HG02852 (cell line): ENCODE data around the gene DAB1.

Source experiments
- ATAC-seq: cut with Tn5 transposase; IDR thresholded peaks from one replicate; pipeline ENCODE4 v1.9.1; 2021; ENCODE audit warnings: mild to moderate bottlenecking, moderate library complexity; ENCODE audit not compliant: unreplicated experiment

Gene DAB1

DNA sequence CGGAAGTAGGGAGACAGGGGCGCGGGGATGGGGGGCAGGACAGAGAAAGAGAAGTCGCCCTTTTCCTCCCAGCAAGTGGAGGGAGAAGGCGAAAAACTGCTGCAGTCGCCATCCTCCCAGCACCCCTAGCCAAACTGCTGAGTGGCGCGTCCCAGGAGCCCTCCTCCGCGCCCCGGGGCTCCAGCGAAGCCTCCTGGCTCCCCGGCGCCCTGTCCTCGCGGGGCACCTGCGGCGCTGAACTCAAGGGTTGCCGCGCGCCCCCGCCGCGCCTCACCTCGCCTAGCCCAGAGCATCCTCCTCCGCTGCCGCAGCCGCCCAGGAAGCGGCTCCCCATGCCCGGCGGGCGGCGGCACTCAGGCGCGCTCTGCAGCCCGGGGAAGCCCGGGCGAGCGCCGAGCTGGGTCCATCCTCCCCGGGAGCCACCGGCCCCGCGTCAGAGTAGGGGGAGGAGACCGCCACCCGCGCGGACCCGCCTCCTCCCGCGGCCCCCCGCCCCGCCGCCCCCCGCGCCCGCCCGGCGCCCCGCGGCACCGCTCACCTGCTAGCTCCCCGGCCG is at the start of gene DAB1:
DAB1 (minus strand) TSS at position 405 of the 556 bp plus-strand sequence. CDS start 133,030 bp downstream, outside the sequence.
- no peak for ATAC-seq

DNA sequence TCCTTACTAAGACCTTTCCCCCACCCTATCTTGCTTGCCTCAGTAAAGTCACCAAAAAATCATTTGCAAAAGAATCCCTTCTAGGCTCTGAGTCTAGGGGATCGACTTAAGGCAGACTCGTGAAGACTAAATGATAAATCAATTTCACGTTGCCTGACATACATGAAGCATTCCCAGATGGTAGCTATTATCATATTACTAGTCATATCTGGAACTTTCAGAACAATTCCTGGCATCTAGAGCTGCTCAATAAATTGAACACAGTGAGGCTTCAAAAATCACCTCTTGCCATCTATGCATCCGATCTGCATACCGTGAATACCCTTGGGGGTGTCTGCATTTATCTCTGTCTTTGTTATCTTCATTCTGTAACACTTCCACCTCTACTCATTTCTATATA is 49.6 kb upstream of the DAB1 start:
- no peak for ATAC-seq

DNA sequence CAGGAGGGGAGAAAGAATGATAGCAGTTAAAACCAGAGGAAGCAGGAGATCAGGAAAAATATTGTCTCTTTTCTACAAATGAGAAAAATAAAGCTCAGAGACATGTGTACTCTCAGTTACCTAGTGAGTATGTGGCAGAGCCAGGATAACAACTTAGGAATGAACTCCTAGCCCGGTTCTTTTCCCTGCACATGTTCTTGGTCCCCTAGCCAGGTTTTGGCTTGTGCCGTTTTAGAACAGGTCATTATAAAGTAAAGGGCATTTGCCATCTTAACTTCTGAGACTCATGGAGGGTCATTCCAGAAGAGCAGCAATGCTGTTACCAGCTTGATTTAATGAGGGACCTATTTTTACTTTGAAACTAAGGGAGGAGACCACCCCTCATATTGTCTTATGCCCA is 48.1 kb upstream of the DAB1 start:
- ATAC-seq = no peak

DNA sequence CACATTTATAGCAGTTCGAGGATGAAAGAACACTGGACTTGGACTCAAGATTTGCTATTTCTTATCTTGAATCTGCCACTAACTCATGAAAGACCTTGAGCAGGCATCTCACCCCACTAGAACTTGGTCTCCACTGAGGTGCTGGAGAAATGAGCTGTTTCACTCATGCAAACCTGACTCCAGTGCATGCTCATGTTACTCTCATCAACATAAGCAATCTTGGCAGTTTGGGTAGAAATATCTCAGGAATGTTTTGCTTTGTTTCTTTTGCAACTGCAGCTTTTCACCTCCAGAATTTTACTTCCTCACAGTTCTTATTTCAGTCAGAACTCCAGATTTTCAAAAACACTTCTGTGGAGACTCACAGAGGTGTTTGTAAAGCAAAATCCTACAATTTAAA is 46.2 kb upstream of the DAB1 start:
- ATAC-seq = no peak

DNA sequence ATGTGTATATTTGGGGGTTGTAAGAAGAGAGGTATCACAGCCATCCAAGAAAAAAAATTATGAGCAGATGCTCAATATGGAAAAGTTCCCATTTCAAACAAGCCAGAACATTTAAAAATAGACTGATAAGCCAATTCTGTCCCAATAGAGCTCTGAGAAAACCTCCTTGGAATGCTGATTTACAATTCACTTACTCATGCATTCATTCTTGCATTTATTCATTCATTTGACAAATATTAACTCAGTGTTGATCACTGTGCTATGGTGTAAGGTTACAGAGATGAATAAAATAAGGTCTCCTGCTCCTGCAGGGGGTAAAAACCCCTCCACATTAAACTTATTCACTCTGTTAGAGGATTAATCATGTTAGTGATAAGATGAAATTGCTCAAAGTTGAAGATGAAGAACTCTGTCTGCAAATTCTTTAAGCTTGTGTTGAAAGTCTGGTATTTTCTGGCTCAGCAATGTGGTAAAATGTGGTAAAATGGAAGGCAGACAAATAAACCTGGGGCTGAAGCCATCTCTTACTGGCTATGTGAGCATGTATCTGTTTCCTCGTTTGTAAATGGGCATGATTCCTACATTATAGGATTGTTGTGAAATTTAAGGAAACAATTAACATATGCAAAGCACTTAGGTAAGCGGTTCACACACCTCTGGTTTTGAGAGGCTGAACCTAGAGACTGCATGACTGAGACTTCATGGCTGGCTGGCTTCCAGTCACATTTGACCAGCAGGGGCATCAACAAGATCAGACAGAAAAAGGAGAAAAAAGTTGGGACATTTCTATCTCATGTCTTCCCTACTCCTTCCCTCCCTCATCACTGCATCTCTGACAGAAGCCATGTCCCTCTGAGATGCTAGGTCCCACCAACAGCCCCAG is 45.0 kb upstream of the DAB1 start:
- no peak for ATAC-seq

DNA sequence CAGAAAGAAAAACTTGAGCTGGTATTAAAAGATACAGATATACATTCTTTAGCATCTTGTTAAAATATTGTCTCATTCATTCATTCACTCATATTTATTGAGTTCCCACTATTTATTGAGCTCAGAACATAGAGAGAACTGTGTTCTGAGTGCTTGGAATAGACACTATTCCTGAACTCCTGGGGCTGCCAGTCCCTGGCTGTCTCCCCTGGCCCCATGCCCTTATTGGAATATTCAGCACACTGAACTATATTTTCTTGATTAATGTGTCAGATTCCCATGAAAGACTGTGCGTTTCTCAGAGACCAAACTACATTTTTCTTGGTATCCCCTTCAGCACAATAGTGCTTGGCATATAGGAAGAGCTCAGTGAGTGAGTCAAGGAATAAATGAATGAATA is 44.0 kb upstream of the DAB1 start:
- ATAC-seq = no peak

DNA sequence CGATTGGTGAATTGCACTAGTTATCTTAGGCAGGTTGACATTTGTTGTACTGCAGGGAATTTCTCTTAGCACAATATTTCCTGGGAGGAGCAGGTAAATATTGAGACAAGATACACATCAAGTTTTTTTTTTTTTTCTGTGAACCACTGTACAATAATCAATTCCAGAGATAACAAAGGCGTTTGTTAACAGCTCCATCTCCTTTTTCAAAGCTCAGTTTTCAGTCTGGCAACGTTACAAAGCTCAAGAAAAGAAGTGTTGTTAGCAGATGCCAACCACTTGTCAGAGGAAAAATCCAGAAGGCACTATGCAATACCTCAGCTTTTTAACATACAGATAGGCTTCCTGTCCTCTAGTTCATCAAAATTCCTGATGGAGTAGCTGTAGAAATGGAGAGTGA is 40.9 kb upstream of the DAB1 start:
- ATAC-seq = no peak

DNA sequence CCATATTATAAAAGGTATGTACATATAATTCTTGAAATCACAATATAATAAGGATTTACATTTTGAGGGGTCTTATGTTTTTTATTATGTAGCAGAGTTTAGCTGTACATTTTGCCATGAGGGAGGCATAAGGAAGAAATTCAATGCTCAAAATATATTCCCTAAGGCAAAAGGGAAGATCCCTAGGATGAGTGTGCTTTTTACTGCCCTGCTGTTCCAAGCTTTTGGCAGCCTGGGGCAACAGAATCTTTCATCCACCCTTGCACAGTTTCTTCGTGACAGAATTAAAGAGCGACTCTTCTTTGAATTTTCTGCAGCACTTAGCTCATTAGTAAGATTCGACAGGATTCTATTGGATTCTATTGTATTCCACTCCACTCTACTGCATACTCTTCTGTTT is 39.5 kb upstream of the DAB1 start:
- ATAC-seq = no peak

DNA sequence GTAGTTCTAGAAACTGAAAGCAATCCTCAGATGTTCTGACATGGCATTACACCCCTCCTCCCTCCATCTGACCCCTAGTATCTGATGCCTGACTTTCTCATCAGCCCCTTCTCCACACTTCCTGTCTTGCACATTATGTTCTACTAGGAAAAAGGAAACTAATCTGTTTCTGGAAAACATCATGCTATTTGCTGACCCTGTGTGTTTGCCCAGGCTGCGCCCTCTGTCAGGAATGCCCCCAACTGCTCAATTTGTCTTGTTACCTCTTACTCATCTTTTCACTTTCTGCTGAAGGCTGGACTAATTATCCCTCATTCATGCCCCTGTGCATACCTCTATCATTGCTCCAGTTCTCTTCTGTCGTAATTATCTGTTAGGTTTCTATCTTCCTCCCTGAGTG is 37.5 kb upstream of the DAB1 start:
- no peak for ATAC-seq

DNA sequence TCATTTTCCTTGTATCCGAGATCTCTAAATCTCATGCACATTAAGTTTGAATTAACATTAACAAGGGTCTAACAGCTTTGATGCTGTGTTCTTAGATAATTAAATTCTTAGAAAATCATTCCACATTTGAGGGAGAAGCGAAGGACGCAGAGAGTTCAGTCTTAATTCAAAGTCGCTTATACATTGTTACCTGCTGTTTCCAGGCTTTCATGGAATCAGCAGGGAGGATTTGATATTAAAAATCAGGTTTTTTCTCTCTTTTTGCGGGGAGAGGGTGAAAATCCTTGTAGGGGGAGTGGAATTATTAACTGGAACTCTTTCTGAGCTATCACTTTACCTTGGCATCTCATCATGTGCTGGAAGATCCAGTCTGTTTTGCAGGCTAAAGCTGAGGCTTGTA is 27.7 kb upstream of the DAB1 start:
- no peak for ATAC-seq

DNA sequence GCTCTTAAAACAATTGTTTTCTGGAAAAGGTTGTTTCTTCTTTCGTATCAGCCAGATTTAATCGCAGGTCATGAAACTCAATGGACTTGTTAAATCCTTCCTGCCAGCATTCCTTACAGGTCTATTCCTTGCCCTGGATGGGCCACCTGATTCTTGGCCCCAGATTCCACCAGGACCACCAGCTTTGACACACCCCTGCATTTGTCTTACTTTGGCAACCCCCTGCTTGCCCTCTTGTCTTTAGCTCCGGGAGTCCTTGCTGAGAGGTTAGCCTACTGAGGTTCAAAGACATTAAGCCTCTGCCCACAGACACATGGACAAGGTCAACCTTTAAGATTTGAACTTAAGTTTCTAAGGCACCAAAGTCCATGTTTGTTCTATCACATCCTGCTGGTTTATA is 27.1 kb upstream of the DAB1 start:
- no peak for ATAC-seq

DNA sequence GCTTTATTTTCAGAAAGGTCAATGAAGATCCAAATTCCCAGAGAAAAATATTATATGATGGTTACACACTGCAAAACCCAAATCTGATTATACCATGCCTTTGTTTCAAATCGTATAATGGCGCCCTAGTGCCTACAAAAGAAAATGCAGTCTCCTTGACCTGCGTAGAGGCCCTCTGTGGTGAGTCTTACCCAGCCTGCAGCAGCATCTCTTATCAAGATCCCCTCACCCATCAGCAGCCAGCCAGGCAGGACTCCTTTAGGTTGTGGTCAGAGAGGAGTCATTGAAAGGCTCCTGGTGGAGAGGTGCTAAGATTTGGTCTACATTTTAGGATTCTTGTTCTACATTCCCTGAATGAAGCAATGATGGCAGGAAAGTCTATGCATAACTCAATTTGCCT is 23.7 kb upstream of the DAB1 start:
- no peak for ATAC-seq

DNA sequence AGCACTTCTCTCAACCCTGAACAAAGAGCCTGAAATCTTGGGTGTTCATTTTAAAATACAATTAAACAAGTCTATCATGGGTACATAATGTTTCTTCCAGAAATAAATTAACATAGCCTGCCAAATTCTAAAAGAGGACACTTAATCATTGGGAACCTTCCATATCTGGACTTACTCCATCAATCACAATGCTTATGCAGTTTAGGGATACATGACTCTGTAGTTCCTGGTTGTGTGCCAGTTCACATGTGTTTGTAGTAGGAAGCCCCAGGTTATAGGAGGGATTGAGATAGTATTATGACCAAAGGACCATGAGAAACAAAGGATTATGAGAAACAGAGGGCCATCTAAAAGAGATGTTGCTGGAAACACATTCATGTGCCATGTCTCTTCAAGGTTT is 19.1 kb upstream of the DAB1 start:
- no peak for ATAC-seq

DNA sequence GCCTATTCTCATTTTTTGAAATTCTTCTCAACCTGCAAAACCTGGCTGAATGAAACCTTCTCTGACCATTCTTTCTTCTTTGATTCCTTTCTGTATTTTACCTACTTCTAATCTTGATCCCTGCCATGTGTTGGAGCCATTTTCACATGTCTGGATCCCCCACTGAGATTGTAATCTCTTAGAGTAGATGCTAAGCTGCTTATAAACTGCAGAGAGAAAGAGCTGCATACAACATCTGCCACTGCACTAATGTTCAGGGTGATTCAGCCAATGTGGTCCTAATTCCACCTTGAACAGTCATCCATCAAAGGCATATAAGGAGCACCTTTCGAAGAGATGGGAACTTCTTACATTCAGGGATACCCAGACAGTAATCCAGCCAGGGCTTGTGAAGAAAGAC is 16.2 kb upstream of the DAB1 start:
- ATAC-seq = no peak

DNA sequence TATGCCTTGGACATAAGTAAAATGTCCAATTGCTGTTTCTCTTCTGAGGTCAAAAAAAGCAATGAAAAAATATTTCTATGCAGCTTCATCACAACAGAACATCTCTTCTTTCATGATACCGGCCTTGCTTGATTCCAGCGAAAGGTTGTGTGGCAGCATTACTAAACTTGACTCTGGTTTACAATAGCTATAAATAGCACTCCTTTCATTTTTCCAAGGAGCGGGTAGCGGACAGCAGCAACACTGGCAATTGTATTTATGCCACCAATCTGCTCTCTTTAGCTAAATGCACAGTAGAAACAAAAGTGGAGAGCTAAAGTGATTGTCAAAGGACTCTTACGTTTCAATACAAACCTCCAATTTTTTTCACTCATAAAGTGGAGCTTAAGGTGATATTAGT is 7.5 kb upstream of the DAB1 start:
- ATAC-seq = no peak

DNA sequence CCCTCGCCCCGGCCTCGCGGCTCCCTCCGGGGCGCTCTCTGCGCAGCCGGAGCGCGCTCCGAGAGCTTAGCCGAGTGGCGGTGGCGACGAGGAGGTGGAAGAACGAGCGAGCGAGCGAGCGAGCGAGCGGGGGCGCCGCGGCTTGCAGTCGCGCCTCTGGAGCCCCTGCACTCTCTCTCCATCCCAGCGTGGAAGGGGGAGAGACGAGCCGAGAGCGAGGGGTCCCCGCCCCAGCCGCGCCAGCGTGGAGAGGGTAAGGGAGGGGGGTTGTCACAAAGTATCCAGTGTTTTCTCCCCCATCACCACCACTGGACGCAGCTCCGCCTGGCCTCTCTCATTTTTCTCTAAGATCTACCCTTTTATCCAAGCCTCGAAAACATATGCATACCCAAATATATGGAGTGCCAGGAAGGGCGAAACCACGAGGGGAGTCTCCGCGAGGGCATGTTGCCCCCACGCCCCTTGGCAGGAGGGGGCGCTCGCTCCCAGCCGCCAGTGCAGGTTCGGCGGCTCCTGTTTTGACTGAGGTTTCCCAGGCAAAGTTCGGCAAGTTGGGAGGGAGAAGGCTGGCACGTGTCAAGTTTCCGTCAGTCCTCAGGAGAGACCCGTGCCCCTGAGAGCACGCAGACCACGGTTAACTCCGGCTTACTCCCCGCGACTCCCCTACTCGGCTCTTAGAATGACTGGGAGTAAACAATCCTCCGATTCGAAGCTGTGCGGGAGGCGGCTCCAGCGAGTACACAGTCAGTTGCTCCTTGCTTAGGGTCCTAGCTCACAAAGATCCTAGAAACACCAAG is 569 bp upstream of the DAB1 start:
- no peak for ATAC-seq

DNA sequence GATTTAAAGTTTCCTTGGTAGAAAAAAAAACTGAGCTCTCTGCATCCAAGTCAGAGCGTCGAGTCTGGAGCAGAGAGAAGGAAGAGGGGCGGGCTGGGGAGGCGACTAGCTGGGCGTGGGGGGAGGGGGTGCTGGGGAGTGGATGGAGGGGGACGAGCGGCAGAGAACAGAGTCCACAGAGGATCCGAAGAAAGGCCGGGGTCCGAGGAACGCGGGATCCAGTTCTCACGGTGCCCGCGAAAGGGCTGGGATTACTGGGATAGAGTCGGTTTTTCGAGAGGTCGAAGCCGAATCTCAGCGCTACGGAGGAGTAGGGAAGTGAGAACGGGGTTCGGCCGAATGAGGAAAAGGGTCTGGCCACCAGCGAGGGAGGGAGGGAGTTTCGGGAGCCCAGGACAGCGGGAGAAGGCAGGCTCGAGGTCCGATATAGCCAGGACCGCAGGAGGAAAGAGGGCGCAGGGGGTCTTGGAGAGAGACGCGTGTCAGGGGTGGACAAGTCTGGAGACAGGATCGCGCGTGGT is 665 bp downstream of the DAB1 start:
- ATAC-seq = no peak

DNA sequence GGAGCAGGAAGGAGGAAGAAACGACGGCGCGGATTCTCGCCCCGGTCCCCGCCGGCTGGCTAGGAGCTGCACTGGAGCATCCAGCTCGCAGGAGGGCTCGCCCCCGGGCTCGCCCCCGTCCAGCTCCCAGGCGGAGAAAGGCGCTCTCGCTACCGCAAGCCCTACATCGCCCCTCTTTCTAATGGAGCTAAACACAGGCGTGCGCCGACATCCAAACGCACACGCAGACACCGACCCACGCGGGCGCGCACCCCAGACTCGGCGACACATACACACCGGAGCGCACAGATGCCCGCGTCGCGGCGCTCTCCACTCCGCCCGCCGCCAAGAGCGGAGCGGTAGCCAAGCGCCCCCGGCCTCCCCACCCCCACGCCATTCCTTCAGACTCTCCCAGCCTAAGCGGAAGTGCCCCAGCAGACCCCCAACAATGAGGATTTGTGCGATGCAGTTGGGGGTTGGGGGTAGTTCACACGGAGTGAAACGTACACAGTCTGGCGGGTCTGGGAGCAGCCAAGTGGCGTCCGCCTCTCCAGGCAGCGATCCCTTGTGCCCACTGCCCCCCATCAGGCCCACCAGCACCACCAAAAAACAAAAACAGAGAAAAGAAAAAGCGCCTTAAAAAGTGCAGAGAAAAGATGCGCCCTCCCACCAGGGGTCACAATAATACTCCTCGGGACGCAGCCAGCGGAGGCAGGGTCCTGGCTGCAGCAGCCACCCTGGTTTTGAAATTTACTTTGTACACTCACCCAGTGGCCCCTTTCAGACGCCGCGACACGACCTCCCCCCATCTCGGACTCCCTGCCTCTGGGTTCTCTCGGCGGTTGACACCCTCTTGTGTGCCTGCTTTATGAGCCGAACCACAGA is 1.4 kb downstream of the DAB1 start:
- ATAC-seq = no peak

DNA sequence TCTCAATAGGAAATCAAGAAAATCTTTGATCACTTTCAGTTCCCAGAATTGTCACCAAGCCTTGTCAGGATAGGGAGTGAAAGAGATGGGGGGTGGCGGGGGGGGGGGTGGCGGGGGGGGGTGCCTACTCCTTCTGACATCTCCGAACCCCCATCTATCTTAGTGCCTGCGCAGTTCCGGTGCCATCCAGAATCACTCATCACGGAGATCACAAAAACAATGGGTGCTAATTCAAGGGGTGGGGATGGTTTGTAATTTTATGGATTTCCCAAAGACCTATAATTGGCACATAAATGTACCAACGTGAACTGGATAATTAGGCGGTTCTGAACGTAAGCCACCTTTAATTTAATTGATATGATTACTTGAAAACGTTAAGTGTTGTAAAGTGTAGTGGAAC is 2.1 kb downstream of the DAB1 start:
- ATAC-seq = no peak

DNA sequence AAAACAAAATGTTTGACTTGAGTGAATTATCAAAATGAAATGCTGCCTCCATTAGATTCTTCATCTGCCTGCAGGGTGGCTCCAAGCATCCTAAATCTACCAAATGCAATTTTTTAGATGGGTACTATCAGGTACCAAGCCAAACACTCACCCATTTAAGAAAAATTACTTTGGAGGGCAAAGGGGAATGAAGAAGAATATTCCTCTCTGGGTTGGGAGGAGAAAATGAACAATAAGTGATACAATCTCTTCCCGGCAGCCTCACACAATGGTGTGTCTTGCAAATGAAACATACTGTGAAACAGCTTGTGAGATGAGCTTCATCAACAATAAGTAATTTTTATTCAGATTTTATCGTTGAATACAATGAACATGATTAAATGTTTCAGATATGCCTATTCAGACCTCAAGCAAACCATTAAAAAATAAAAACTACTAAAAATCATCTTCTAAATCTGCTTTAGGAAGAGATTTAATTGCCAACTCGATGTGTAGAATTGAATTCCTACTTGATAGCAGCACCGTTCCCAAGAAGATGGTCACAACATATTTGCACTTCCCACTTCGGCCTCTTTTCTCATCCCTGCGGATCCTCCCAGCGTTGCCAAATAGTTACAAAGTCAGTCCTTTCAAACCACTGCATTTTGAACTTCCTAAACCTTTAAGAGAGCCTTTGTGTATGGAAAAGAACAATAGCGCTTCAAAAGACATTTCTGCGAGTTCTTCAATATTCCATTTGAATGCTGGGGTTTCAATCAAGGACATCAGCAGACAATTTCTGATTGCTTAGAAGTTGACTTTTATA is 2.7 kb downstream of the DAB1 start:
- no peak for ATAC-seq
